Embryonic facial prominence (tissue), 1 donor: ENCODE measurements around the gene BTBD9.

ENCODE experiments used
- DNase-seq: peaks from one replicate; pipeline ENCODE4 v3.0.0-alpha.2; 2016; ENCODE audit errors: extremely low spot score

The BTBD9 gene

DNA sequence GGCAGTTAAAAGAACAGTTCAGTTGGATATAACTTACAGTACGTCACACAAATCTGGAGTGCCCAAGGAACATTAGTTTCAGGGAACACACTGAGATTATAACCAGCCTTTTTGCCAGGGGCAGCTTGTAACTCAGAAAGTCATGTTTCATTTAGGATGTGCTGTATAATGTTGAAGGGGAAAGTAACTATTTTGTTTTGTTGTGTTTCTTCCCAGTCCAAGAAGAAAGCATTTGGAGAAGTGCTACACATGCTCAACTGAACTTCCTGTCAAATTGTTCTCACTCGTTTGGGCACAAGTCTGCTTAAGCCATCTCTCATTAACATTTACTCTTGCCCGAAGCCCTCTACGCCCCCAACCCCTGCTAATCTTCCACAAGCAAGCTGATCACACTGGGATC, 157.9 kb downstream of the BTBD9 start:
- no peak for DNase-seq

DNA sequence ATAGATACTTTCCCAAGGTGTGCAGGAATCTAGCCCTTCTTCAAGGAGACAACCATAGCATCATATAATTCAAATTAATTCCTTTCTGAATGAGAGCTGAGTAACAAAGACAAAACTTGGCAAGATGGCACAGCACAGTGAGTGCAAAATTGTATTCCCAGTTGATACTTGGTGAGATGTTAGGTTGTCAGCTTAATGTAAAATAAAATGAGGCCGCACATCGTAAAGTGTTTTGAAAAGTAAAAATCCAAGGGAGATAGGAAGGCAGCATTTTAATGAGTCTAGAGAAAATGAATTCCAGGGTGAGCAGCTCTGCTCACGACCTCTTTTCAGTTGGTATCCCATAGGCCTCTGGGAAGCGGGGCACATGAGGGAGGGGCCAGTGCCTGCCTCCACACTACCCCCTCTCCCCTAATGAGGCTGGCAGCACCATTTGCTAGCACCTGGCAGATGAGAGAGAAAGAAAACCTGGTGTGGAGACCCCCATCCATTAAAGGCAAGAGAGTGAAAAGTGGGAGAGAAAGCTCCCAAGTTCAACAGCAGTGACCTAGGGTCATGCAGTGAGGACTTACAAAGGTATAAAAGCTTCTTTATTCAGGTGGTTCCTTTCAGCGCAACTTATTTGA, 158.4 kb downstream of the BTBD9 start:
- no peak for DNase-seq

GRCh38 chr6:38480036-38480435, 159.7 kb downstream of the BTBD9 start:
- no peak for DNase-seq

GRCh38 chr6:38479331-38479730, 160.4 kb downstream of the BTBD9 start:
- no peak for DNase-seq

DNA sequence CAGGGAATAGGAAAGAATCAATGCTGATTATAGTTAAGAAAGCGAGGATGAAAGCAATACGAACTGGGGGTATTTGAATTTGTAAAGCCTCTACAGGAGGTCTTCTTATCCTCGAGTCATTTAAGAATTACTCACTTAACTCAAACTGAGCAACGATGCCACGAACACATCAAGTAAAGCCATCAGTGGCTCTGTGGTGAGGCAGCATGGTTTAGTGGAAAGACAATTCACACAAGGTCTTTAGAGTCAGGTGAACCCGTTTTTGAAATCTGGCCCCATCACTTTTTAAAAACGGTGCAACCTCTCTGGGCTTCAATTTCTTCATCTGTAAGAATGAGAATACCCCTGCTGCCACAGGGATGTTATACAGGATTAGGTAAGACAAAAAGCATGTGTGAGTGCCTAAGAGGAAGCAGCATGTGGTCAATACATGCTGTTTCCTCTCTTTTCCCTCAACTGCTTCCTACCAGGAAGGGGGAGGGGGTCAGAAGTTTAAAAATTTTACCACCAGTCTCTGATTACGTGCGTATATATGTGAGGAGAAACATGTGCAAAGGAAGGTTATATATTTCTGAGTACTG, 162.0 kb downstream of the BTBD9 start:
- no peak for DNase-seq

GRCh38 chr6:38476888-38477287, 162.8 kb downstream of the BTBD9 start:
- no peak for DNase-seq

DNA sequence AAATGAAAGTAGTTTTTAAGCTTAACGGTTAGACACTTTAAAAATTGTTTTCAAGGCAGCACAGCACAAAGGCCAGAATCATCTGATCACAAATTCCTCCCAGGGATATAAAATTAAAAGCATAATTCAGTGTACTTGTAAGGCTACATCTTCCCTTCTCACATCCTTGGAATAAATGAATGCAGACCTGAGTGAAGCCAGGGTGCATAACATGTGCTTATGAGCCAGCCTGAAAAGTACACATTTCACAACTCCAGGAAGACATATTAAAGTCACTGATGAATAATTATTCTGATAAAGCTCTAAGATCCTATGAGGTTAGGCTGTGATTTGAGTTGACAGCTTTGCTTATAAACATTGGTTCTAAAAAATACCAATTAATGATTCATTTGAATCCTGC, 163.6 kb downstream of the BTBD9 start:
- no peak for DNase-seq

DNA sequence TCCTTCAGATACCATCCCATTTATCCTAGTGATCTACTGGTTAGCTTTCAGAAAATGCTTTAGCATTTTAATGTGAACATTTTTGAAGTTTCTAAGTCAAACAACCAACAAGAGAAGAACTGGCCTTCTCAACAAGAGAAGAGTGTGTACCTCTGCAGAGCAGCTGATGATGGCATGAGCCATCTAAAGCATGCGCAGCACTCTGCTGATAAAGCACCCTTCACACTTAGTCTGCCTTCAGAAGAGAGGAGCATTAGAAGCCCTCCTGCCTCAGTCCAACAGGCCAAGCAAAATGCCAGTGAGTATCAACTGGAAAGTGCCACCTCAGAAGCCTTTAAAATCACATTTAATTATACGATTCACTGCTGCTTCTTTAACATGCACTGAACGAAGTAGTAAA, 169.2 kb downstream of the BTBD9 start:
- DNase-seq, result no peak

- DNase-seq, result no peak
Measured at GRCh38 chr6:38467566-38467965, 172.2 kb downstream of the BTBD9 start.

- DNase-seq, result no peak
Measured at GRCh38 chr6:38460186-38460585, 179.5 kb downstream of the BTBD9 start.

DNA sequence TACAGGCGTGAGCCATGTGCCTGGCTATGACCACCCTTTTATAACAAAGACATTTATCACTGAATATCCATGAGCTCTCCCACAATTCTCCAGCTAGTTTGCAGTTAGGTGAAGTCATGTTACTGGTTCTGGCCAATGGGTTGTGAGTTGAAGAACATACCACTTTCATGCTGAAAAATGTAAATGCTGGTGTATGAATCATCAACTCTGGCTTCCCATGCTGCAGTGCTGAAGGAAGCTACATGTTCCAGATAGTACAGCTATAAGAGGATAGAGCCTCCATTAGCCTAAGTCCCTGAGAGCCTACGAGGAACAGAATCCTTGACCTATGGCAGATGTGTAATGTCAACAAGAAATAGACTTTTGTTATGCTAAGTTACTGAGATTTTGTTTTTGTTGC, 180.4 kb downstream of the BTBD9 start:
- DNase-seq, result no peak

DNA sequence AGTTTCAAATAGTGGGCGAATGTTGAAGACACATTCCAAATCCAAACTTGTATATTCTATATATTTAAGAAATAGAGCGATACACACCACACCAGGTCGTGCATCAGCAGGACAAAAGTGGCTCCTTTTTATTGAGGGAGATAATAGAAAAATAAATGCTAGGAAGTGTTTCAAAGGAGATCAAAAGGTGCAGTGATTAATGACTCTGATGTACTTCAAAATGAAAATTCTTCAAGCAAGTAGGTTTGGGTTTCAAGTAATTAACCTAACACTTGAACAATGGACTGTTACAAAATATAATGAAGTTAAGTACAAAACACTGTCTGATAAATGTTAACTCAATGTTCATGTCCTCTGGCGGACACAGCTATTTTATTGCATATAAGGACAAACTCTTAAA, 185.9 kb downstream of the BTBD9 start:
- DNase-seq, result no peak

- no peak for DNase-seq
Measured at GRCh38 chr6:38452816-38453660, 186.7 kb downstream of the BTBD9 start.

DNA sequence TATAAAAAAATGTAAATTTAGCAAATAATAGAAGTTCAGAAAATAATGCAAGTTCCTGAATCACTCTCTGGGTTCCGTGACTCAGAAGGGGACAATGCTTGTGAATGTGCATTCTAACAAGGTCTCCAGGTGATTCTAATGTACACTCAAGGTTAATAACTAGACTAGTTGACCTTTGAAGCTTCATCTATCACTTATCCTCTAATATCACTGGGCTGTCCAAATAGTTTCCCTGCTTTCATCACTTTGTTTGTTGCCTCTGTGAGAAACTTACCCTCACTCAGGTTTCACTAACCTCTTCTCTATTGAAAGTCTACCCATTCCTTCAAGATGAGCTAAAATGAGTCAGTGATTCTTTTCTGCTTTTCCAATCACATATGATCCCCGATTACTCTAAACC, 189.0 kb downstream of the BTBD9 start:
- no peak for DNase-seq

DNA sequence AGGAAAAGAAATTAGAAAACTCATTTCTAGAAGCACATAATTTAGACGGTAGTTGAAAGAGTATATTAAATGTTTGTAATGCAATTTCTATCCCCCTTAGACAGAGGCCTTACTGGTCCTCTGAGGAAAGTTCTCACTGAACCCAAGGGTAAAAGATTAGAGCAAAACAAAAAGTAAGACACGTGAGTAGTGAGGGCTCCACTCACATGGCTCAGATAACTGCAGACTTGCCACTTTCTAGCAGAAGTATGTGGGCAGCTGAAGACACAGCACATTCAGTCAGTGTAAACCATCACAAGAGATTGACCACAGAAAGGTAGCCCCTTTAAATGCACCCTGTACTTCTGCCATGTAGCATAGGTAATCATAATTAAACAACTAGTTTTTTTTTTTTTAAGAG, 193.8 kb downstream of the BTBD9 start:
- DNase-seq, result no peak

DNA sequence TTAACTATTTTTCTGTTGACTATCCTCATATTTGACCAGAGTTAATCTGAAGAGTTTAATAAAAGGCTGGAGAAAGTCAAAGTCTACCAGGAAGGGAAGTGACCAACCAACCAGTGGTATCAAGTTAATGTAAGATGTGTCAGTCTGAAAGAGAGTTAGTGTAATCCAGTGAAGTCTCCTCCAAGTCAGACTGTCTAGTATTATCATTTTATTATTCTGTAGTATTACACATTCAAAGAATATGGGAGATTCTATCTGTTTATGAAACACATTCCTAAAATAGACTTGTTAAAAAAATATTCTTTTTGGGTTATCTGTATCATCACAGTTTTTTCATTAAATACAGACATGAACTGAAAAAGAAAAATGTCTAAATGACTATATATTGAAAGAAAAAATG, 194.4 kb downstream of the BTBD9 start:
- DNase-seq, result no peak

DNA sequence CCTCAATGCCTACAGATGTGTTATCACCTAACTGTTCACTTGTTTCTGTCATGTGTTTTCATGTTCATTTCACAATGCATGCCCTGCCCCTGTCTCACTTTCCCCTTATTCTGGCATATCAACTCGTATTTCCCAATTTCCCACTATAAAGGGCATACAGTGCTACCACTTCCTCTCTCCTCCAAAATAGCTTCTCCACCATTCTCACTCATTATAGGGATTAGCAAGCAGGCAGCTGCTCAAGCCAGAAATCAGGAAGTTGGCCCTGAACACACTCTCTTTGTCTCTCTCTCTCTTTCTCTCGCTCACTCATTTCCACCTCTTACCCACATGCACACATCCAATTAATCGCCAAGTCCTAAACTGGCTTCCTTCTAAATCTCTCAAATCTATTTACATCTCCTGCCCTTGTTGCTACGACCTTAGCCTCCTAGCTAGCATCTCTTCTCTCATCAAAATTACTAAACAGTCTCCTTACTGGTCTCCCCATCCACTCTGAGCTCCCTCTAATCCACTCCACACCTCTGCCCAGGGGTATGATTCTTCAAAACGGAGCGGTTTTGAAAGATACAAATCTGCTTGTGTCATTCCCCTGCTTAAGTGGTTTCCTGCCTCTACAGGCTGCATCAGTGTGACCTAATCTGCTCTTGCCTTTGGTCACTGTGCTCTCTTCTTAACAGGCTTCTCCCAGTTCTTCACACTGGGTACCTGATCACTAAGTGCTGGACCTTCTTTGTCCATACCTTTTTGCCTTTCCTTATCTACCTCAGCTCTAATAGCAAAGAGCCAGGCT, 196.2 kb downstream of the BTBD9 start:
- DNase-seq, result no peak

GRCh38 chr6:38438097-38438496, 201.6 kb downstream of the BTBD9 start:
- no peak for DNase-seq

- no peak for DNase-seq
Measured at GRCh38 chr6:38436726-38437465, 202.8 kb downstream of the BTBD9 start.

DNA sequence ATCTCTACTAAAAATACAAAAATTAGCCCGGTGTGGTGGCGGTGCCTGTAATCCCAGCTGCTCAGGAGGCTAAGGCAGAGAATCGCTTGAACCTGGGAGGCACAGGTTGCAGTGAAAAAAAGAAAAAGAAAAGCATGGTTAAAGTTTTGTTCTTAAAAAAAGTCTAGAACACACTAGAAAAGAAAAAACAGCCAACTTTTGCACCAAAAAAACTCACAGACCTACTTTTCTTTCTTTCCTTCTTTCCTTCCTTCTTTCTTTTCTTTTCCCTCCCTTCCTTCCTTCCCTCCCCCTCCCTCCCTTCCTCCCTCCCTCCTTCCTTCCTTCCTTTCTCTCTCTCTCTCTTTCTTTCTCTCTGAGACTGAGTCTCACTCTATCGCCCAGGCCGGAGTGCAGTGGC, 204.4 kb downstream of the BTBD9 start:
- DNase-seq, result no peak

- no peak for DNase-seq
Measured at GRCh38 chr6:38434051-38434450, 205.7 kb downstream of the BTBD9 start.

GRCh38 chr6:38432479-38432878, 207.2 kb downstream of the BTBD9 start:
- no peak for DNase-seq
